Mesendoderm (in vitro differentiated cells): ENCODE measurements around the gene MGAT4A. TPM values are rescaled to one million over a fixed set of nuclear protein-coding genes. Genes with fewer than 3 reads are reported as not detected.

Experiments used
- DNase-seq: peaks from one replicate; pipeline ENCODE4 v3.0.0; 2013
- H2AK5ac ChIP-seq: 2 replicates; pipeline ENCODE4 v1.6.1; 2013; ENCODE audit warnings: low read length, inconsistent platforms
- H2BK120ac ChIP-seq: 2 replicates; pipeline ENCODE4 v1.6.1; 2013; ENCODE audit warnings: low read depth, mild to moderate bottlenecking, low read length, moderate library complexity, mixed read lengths
- H2BK15ac ChIP-seq: replicated peaks from 2 replicates; pipeline ENCODE4 v1.6.1; 2013; ENCODE audit warnings: low read depth, mild to moderate bottlenecking, moderate library complexity
- H2BK5ac ChIP-seq: 2 replicates; pipeline ENCODE4 v1.6.1; 2013; ENCODE audit warnings: low read length, inconsistent platforms
- H3K18ac ChIP-seq: 2 replicates; pipeline ENCODE4 v1.6.1; 2013; ENCODE audit warnings: mild to moderate bottlenecking, low read length, mixed read lengths
- H3K23ac ChIP-seq: one replicate; pipeline ENCODE4 v1.6.1; 2013; ENCODE audit warnings: low read length
- H3K27ac ChIP-seq: 2 replicates; pipeline ENCODE4 v1.5.1; 2013; ENCODE audit warnings: low read depth, mild to moderate bottlenecking, inconsistent platforms, low read length, moderate library complexity
- H3K27me3 ChIP-seq: 2 replicates; pipeline ENCODE4 v1.6.1; 2013; ENCODE audit warnings: low read length, control low read depth, mild to moderate bottlenecking, inconsistent platforms; ENCODE audit not compliant: insufficient read depth, poor library complexity
- H3K36me3 ChIP-seq: 2 replicates; pipeline ENCODE4 v1.6.1; 2013; ENCODE audit warnings: low read length, inconsistent platforms; ENCODE audit not compliant: control insufficient read depth, insufficient read depth
- H3K4ac ChIP-seq: one replicate; pipeline ENCODE4 v1.6.1; 2013; ENCODE audit warnings: low read depth, mild to moderate bottlenecking, low read length, moderate library complexity
- H3K4me1 ChIP-seq: 2 replicates; pipeline ENCODE4 v1.6.1; 2013; ENCODE audit warnings: low read depth, low read length, inconsistent platforms; ENCODE audit not compliant: control insufficient read depth
- H3K4me2 ChIP-seq: 2 replicates; pipeline ENCODE4 v1.6.1; 2013; ENCODE audit warnings: low read length
- H3K4me3 ChIP-seq: 2 replicates; pipeline ENCODE4 v1.5.1; 2013; ENCODE audit warnings: mild to moderate bottlenecking, low read length
- H3K56ac ChIP-seq: one replicate; pipeline ENCODE4 v1.6.1; 2013; ENCODE audit warnings: low read length
- H3K79me1 ChIP-seq: 2 replicates; pipeline ENCODE4 v1.6.1; 2013; ENCODE audit warnings: low read length, inconsistent platforms
- H3K79me2 ChIP-seq: 2 replicates; pipeline ENCODE4 v1.6.1; 2013; ENCODE audit warnings: mild to moderate bottlenecking, low read length; ENCODE audit not compliant: control insufficient read depth, insufficient read depth
- H3K9ac ChIP-seq: 2 replicates; pipeline ENCODE4 v1.6.1; 2013; ENCODE audit warnings: low read length, inconsistent platforms
- H4K5ac ChIP-seq: one replicate; pipeline ENCODE4 v1.6.1; 2013; ENCODE audit warnings: low read length
- H4K8ac ChIP-seq: one replicate; pipeline ENCODE4 v1.6.1; 2013; ENCODE audit warnings: low read depth, mild to moderate bottlenecking, control low read depth, low read length, moderate library complexity
- WGBS: extraction: QIAGEN DNeasy Blood & Tissue Kit; methylation state at CpG from one replicate; pipeline ENCODE4 v1.1.7; 2013; ENCODE audit warnings: low lambda C conversion rate, missing lambda C conversion rate; ENCODE audit not compliant: insufficient coverage; ENCODE audit errors: extremely low coverage; 5-methylcytosine and 5-hydroxymethylcytosine counted together
- polyA plus RNA-seq, 2 experiments: library from polyadenylated mRNA; stranded (reverse); fragments of 200-250 nt; gene quantifications; one replicate each; pipeline ENCODE4 v1.2.3, GENCODE V29; 2013

MGAT4A gene
- 0.55 TPM for polyA plus RNA-seq (2013, experiment 1 of 2)
- 0.70 TPM for polyA plus RNA-seq (2013, experiment 2 of 2)

GRCh38 chr2:98731041-98731893 lies at the start of gene MGAT4A:
Gene MGAT4A (minus strand): TSS chr2:98731132. CDS start chr2:98726332, 4,800 bp downstream.
- Histone ChIP-seq H3K79me1 (no peaks in the 10 kb centered on the region), H3K79me2 (no peaks in the 10 kb centered on the region), H3K4me1 (no peaks in the 10 kb centered on the region), H3K27ac (no peak within 1 kb of the TSS), H3K4ac (peak within 1 kb of the TSS; percentile 37), H3K36me3 (no peaks in the 10 kb centered on the region), H4K5ac (no peak within 1 kb of the TSS), H4K8ac (no peak within 1 kb of the TSS), H3K4me3 (peak within 1 kb of the TSS; percentile 11), H3K56ac (peak within 1 kb of the TSS; percentile 52), H3K9ac (peak within 1 kb of the TSS; percentile 41), H2AK5ac (no peak within 1 kb of the TSS), H2BK15ac (no peak within 1 kb of the TSS), H2BK5ac (no peak within 1 kb of the TSS), H3K27me3 (peaks cover 16% of the 10 kb centered on the region), H3K18ac (peak within 1 kb of the TSS; percentile 64), H3K4me2 (peak within 1 kb of the TSS; percentile 46), H3K23ac (no peak within 1 kb of the TSS), H2BK120ac (no peak within 1 kb of the TSS)
- DNase-seq, result peak; percentile 46
- no CpG with 5 or more reads among the region's 110 CpGs for WGBS

- H3K27me3 ChIP-seq, result no peaks in the 10 kb centered on the region
- no peak overlapping the region for H3K4ac ChIP-seq
- H3K56ac ChIP-seq, result no peak overlapping the region
- no peaks in the 10 kb centered on the region for H3K36me3 ChIP-seq
- no peak overlapping the region for H2BK15ac ChIP-seq
- no peak overlapping the region for H4K8ac ChIP-seq
- no CpG with 5 or more reads among the region's 6 CpGs for WGBS
- H3K27ac ChIP-seq, result no peak overlapping the region
- H2AK5ac ChIP-seq, result no peak overlapping the region
- H3K18ac ChIP-seq, result no peak overlapping the region
- no peak overlapping the region for H3K23ac ChIP-seq
- no peak overlapping the region for H2BK5ac ChIP-seq
- no peak for DNase-seq
- no peak overlapping the region for H2BK120ac ChIP-seq
- H3K4me3 ChIP-seq, result no peak overlapping the region
- no peak overlapping the region for H3K9ac ChIP-seq
- H4K5ac ChIP-seq, result no peak overlapping the region
- no peaks in the 10 kb centered on the region for H3K79me1 ChIP-seq
- no peak overlapping the region for H3K4me2 ChIP-seq
- no peaks in the 10 kb centered on the region for H3K79me2 ChIP-seq
- H3K4me1 ChIP-seq, result no peaks in the 10 kb centered on the region
Observed at GRCh38 chr2:98778741-98779483, 48.0 kb upstream of the MGAT4A start.

- Histone ChIP-seq H3K79me2 (no peaks in the 10 kb centered on the region), H3K56ac (no peak overlapping the region), H3K27ac (no peak overlapping the region), H3K23ac (no peak overlapping the region), H3K36me3 (no peaks in the 10 kb centered on the region), H3K4ac (no peak overlapping the region), H3K9ac (no peak overlapping the region), H3K4me3 (no peak overlapping the region), H4K8ac (no peak overlapping the region), H3K4me1 (no peaks in the 10 kb centered on the region), H2BK5ac (no peak overlapping the region), H2BK15ac (no peak overlapping the region), H2BK120ac (no peak overlapping the region), H3K27me3 (no peaks in the 10 kb centered on the region), H4K5ac (no peak overlapping the region), H3K4me2 (no peak overlapping the region), H2AK5ac (no peak overlapping the region), H3K79me1 (no peaks in the 10 kb centered on the region), H3K18ac (no peak overlapping the region)
- no CpG with 5 or more reads among the region's 4 CpGs for WGBS
- DNase-seq, result no peak
Observed at GRCh38 chr2:98778151-98778550, 47.2 kb upstream of the MGAT4A start.

GRCh38 chr2:98777710-98778109 lies 46.8 kb upstream of the MGAT4A start:
- Histone ChIP-seq H4K5ac (no peak overlapping the region), H3K36me3 (no peaks in the 10 kb centered on the region), H3K23ac (no peak overlapping the region), H3K79me1 (no peaks in the 10 kb centered on the region), H3K4me1 (no peaks in the 10 kb centered on the region), H4K8ac (no peak overlapping the region), H3K27me3 (no peaks in the 10 kb centered on the region), H3K4ac (no peak overlapping the region), H3K18ac (no peak overlapping the region), H3K9ac (no peak overlapping the region), H2BK120ac (no peak overlapping the region), H2AK5ac (no peak overlapping the region), H3K27ac (no peak overlapping the region), H3K79me2 (no peaks in the 10 kb centered on the region), H3K56ac (no peak overlapping the region), H3K4me2 (no peak overlapping the region), H2BK15ac (no peak overlapping the region), H3K4me3 (no peak overlapping the region), H2BK5ac (no peak overlapping the region)
- no CpG with 5 or more reads among the region's 1 CpG for WGBS
- no peak for DNase-seq

- WGBS, result no CpG with 5 or more reads among the region's 6 CpGs
- H3K79me1 ChIP-seq, result no peaks in the 10 kb centered on the region
- no peaks in the 10 kb centered on the region for H3K4me1 ChIP-seq
- H3K4ac ChIP-seq, result no peak overlapping the region
- no peak overlapping the region for H3K4me2 ChIP-seq
- H3K18ac ChIP-seq, result no peak overlapping the region
- no peak overlapping the region for H2BK5ac ChIP-seq
- no peak overlapping the region for H3K27ac ChIP-seq
- H4K8ac ChIP-seq, result no peak overlapping the region
- H3K23ac ChIP-seq, result no peak overlapping the region
- H3K36me3 ChIP-seq, result no peaks in the 10 kb centered on the region
- H3K9ac ChIP-seq, result no peak overlapping the region
- H3K4me3 ChIP-seq, result no peak overlapping the region
- no peak overlapping the region for H3K56ac ChIP-seq
- no peak overlapping the region for H2BK120ac ChIP-seq
- no peaks in the 10 kb centered on the region for H3K27me3 ChIP-seq
- no peak overlapping the region for H4K5ac ChIP-seq
- no peak overlapping the region for H2AK5ac ChIP-seq
- no peaks in the 10 kb centered on the region for H3K79me2 ChIP-seq
- DNase-seq, result no peak
- no peak overlapping the region for H2BK15ac ChIP-seq
Observed at GRCh38 chr2:98777076-98777475, 46.1 kb upstream of the MGAT4A start.
